Tibial artery (tissue), 4 donors: ENCODE results near the gene WNT11.

Source experiments
- DNase-seq, 2 donors: peaks; one replicate each; pipeline ENCODE4 v3.0.0-alpha.2; 2019
- H3K27ac ChIP-seq, 2 donors: fragments of 200-600 bp; sonication (generic) in 1 of 2; 1 replicate in 1 of 2; 2 replicates in 1 of 2; pipeline ENCODE4 v1.5.1; 2018 to 2019; ENCODE audit warnings: mild to moderate bottlenecking in 1 of 2
- H3K27me3 ChIP-seq, 2 donors: fragments of 200-600 bp; sonication (generic) in 1 of 2; one replicate each; pipeline versions ENCODE4 v1.5.1 to v1.6.0; 2016 to 2019
- H3K36me3 ChIP-seq, 3 donors: fragments of 200-600 bp; sonication (generic) in 2 of 3; one replicate each; pipeline ENCODE4 v1.5.1; 2016 to 2019; ENCODE audit warnings: mild to moderate bottlenecking in 2 of 3
- H3K4me1 ChIP-seq, 4 donors: fragments of 200-600 bp; sonication (generic) in 2 of 4; 1 replicate in 3 of 4; 2 replicates in 1 of 4; pipeline ENCODE4 v1.5.1; 2016 to 2019
- H3K4me3 ChIP-seq, 2 donors: fragments of 200-600 bp; sonication (generic) in 1 of 2; 1 replicate in 1 of 2; 2 replicates in 1 of 2; pipeline ENCODE4 v1.5.1; 2018 to 2019; ENCODE audit warnings: mild to moderate bottlenecking in 2 of 2
- H3K9me3 ChIP-seq, 3 donors: fragments of 200-600 bp; sonication (generic) in 1 of 3; one replicate each; pipeline ENCODE4 v1.5.1; 2016 to 2019
- intact Hi-C: fragments of 100-400 bp; cut with DNase I; formaldehyde crosslinking; loops from one replicate; pipeline ENCODE4 v1.15.0; 2023; ENCODE audit warnings: low total_unique reads
- TF ChIP-seq, protein P1 (sequence below), 2 experiments: fragments of 200-600 bp in 1 of 2; fragments of 450-650 bp in 1 of 2; IDR thresholded peaks; one replicate each; pipeline ENCODE4 v1.5.1; 2017 to 2019; ENCODE audit warnings: antibody characterized with exemption in 2 of 2, mild to moderate bottlenecking in 1 of 2, moderate library complexity in 1 of 2

The WNT11 gene

DNA sequence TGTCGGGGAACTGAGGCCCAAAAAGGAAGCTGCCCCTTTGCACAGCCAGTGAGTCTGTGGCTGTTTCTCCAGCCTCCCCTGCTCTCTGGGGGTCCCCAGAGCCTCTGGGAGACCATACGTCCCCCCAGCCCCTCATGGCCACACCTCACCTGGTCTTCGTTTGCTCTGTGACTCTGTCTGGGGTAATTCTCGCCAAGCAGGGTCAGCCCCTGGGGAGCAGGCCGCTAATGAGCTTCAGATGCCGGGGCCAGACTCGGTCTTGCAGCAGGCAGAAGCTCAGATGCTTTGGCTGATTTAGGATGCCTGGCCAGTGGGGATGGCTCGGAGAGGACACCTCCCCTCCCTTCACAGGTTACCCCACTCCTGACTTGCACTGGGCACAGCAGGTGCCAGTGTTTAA lies 24.1 kb upstream of the WNT11 start:
- H3K27me3 ChIP-seq, result peaks cover 0 to 2% of the 10 kb centered on the region in 2 donors
- H3K27ac ChIP-seq, result no peak overlapping the region
- H3K4me1 ChIP-seq, result peaks cover 0 to 13% (median 11%) of the 10 kb centered on the region in 4 donors
- no peak for DNase-seq
- no peaks in the 10 kb centered on the region for H3K36me3 ChIP-seq
- H3K9me3 ChIP-seq, result no peaks in the 10 kb centered on the region
- TF ChIP-seq, protein P1, sequence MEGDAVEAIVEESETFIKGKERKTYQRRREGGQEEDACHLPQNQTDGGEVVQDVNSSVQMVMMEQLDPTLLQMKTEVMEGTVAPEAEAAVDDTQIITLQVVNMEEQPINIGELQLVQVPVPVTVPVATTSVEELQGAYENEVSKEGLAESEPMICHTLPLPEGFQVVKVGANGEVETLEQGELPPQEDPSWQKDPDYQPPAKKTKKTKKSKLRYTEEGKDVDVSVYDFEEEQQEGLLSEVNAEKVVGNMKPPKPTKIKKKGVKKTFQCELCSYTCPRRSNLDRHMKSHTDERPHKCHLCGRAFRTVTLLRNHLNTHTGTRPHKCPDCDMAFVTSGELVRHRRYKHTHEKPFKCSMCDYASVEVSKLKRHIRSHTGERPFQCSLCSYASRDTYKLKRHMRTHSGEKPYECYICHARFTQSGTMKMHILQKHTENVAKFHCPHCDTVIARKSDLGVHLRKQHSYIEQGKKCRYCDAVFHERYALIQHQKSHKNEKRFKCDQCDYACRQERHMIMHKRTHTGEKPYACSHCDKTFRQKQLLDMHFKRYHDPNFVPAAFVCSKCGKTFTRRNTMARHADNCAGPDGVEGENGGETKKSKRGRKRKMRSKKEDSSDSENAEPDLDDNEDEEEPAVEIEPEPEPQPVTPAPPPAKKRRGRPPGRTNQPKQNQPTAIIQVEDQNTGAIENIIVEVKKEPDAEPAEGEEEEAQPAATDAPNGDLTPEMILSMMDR (IDR thresholded peaks at IDR 0.05), result no peak
- intact Hi-C loops, result loop anchor here (10.0 kb wide), 1 partner anchor 154 kb away; the partner anchor contains the start of genes GVQW3 and THAP12
- no peak overlapping the region for H3K4me3 ChIP-seq

DNA sequence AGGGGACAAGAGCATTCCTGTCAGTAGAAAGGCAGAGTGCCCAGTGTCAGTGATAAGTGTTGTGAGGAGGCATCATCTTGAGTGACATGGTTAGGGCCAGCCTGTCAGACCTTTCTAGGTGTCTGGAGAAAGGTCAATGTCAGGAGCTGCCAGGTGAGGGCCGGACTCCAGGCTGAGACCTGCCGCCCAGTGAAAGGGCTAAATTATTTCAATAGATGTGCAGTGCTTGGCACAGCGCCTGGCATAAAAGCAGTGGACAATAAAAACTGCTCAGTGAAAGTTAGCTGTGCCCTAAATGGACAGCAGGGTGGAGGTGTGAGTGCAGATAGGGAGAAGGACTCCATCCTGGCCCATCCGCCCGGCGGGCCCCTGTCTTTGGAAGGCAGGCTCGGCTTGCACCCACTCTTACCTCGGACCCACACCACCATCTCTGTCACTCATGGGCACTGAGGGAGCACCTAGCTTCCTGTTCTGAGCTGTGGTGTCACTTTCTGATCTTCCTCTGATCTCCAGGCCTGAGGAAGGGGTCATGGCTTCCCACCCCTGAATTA lies 23.5 kb upstream of the WNT11 start:
- H3K36me3 ChIP-seq, result no peaks in the 10 kb centered on the region
- no peak overlapping the region for H3K4me3 ChIP-seq
- TF ChIP-seq, protein P1 (IDR thresholded peaks at IDR 0.05), result no peak
- H3K4me1 ChIP-seq, result peaks cover 0 to 13% (median 11%) of the 10 kb centered on the region in 4 donors
- peaks cover 0 to 2% of the 10 kb centered on the region in 2 donors for H3K27me3 ChIP-seq
- H3K9me3 ChIP-seq, result no peaks in the 10 kb centered on the region
- H3K27ac ChIP-seq, result no peak overlapping the region
- intact Hi-C loops, result loop anchor here (10.0 kb wide), 1 partner anchor 155 kb away; the partner anchor contains the start of genes GVQW3 and THAP12
- DNase-seq, result no peak

DNA sequence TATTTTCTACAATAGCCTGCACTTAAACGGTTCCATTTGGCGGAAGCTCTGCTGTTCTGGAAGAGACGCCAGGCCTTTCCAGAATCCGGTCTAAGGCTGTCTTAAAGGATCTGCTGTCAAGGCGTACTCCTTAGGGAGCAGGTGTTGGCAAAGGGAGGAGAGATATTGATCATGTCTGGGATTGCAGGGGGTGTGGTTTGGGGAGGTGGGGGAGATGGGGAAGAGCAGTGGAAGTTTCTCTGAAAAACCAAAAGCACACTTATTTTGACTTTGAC lies 22.5 kb upstream of the WNT11 start:
- Histone ChIP-seq H3K4me1 (peaks cover 0 to 8% (median 3%) of the 10 kb centered on the region in 4 donors), H3K9me3 (no peaks in the 10 kb centered on the region), H3K4me3 (no peak overlapping the region), H3K27ac (no peak overlapping the region), H3K36me3 (no peaks in the 10 kb centered on the region), H3K27me3 (peaks cover 0 to 2% of the 10 kb centered on the region in 2 donors)
- DNase-seq, result no peak
- TF ChIP-seq, protein P1 (IDR thresholded peaks at IDR 0.05), result no peak
- intact Hi-C loops, result no loop called here

DNA sequence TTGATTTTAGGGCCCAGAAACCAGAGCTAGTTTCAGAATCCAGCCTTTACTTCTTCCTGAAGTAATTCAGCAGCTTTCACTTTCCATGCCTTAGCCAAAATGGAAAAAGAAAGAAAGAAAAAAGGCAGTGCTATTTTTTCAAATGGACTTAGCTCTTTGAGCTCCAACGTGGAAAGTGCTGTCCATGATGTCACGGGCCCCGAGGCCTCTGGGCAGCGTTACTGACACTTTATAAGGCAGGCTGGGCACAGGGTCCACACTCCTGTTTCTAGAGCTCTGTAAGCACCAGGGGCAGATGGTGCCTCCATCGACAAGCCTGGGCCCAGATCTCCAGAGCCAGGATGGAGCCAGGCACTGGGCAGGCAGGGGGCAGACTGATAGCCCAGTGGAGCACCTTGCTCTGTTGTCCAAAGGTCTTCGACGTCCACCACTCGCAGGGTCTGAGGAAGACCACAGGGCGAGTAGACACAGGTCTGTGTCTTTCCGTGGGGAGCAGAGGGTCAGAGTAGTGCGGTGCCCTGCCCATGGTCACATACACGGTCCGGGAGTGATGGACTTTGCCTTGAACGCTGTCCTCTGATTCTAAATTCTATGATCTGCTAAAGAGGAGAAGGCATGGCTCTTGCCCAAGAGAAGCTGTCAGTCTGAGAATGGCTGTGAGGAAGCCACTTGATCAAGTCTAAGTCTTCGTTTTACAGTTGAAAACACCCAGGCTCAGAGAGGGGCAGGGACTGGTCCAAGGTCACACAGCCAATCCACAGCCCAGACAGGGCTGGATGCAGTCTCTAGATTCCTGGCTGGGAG lies 22.0 kb upstream of the WNT11 start:
- TF ChIP-seq, protein P1 (IDR thresholded peaks at IDR 0.05), result no peak
- Histone ChIP-seq H3K4me3 (no peak overlapping the region), H3K4me1 (peaks cover 0 to 5% (median 0%) of the 10 kb centered on the region in 4 donors), H3K27me3 (peaks cover 0 to 2% of the 10 kb centered on the region in 2 donors), H3K9me3 (no peaks in the 10 kb centered on the region), H3K36me3 (no peaks in the 10 kb centered on the region), H3K27ac (no peak overlapping the region)
- intact Hi-C loops, result no loop called here
- no peak for DNase-seq

GRCh38 chr11:76226626-76227025 lies 20.3 kb upstream of the WNT11 start:
- no peaks in the 10 kb centered on the region for H3K9me3 ChIP-seq
- H3K4me1 ChIP-seq, result peaks cover 0 to 5% (median 0%) of the 10 kb centered on the region in 4 donors
- peaks cover 0 to 2% of the 10 kb centered on the region in 2 donors for H3K27me3 ChIP-seq
- no peak for DNase-seq
- no peaks in the 10 kb centered on the region for H3K36me3 ChIP-seq
- no peak overlapping the region for H3K27ac ChIP-seq
- H3K4me3 ChIP-seq, result no peak overlapping the region
- TF ChIP-seq, protein P1 (IDR thresholded peaks at IDR 0.05), result no peak
- intact Hi-C loops, result no loop called here
